GM12878 (cell line): ENCODE data around the gene TMEM184C. TPM values are rescaled to one million over a fixed set of nuclear protein-coding genes. Genes with fewer than 3 reads are reported as not detected.

ENCODE experiments used
- ATAC-seq: fragments of 200-7000 bp; cut with Tn5 transposase; 3 replicates; pipeline ENCODE4 v1.9.1; 2020; ENCODE audit warnings: mild to moderate bottlenecking, moderate library complexity
- BruUV-seq: library from RNA; stranded (reverse); fragments of 400-500 nt; replicated peaks from 2 replicates; lab custom pipeline; 2021; lab: Mats Ljungman, UMichigan
- CTCF ChIA-PET: fragments of 300-600 bp; sonication (Branson Sonifier 250); formaldehyde crosslinking; extraction: SDS; loops from one replicate; lab custom pipeline; 2021; ENCODE audit warnings: inconsistent platforms; lab: Yijun Ruan, JAX
- POLR2A ChIA-PET: fragments of 350-600 bp; formaldehyde crosslinking; extraction: SDS; loops from one replicate; lab custom pipeline; 2021; ENCODE audit warnings: inconsistent platforms; lab: Charles Lee
- RAD21 ChIA-PET: fragments of 300-600 bp; sonication (Branson Sonifier 250); formaldehyde crosslinking; loops from one replicate; lab custom pipeline; 2023; ENCODE audit warnings: antibody characterized with exemption; ENCODE audit not compliant: unreplicated experiment; lab: Charles Lee
- SMC1A ChIA-PET: fragments of 300-600 bp; sonication (Branson Sonifier 250); formaldehyde crosslinking; loops from one replicate; lab custom pipeline; 2023; ENCODE audit not compliant: unreplicated experiment, uncharacterized antibody; lab: Charles Lee
- DNase-seq: peaks from one replicate; pipeline ENCODE4 v3.0.0-alpha.2; 2011; ENCODE audit warnings: low read depth, low spot score
- FAIRE-seq: peaks from 3 replicates; lab custom pipeline; 2011; peaks lifted over from hg19 to GRCh38; lab: Jason Lieb, UNC
- H2AFZ ChIP-seq: 2 replicates; pipeline ENCODE4 v1.6.0; 2011; ENCODE audit warnings: low read depth, low read length, control low read depth; ENCODE audit not compliant: control insufficient read depth
- H3K27ac ChIP-seq: 2 replicates; pipeline ENCODE4 v1.5.1; 2011; ENCODE audit warnings: control low read depth; ENCODE audit not compliant: control insufficient read depth, insufficient read depth
- H3K27me3 ChIP-seq, 2 experiments: replicated peaks in 1 of 2; 2 replicates each; pipeline versions ENCODE4 v1.6.0 to v1.6.1; 2011; ENCODE audit warnings: low read length in 1 of 2; ENCODE audit not compliant: control insufficient read depth in 2 of 2, insufficient read depth in 2 of 2
- H3K36me3 ChIP-seq, 2 experiments: 2 replicates each; pipeline ENCODE4 v1.5.1; 2011; ENCODE audit warnings: low read length in 1 of 2; ENCODE audit not compliant: control insufficient read depth in 2 of 2, insufficient read depth in 2 of 2
- H3K4me1 ChIP-seq: 2 replicates; pipeline ENCODE4 v1.6.1; 2011; ENCODE audit warnings: mild to moderate bottlenecking, low read length, moderate library complexity, mixed read lengths; ENCODE audit not compliant: control insufficient read depth, insufficient read depth
- H3K4me2 ChIP-seq: 2 replicates; pipeline ENCODE4 v1.6.0; 2011; ENCODE audit warnings: control low read depth; ENCODE audit not compliant: control insufficient read depth, insufficient read depth
- H3K4me3 ChIP-seq: fragments of 200-600 bp; sonication (generic); 2 replicates; pipeline ENCODE4 v1.5.1; 2016
- H3K79me2 ChIP-seq: 2 replicates; pipeline ENCODE4 v1.6.0; 2011; ENCODE audit warnings: low read length; ENCODE audit not compliant: control insufficient read depth, insufficient read depth
- H3K9ac ChIP-seq: 2 replicates; pipeline ENCODE4 v1.8.0; 2011; ENCODE audit warnings: low read length, control low read depth, mixed read lengths; ENCODE audit not compliant: control insufficient read depth, insufficient read depth
- H3K9me3 ChIP-seq: replicated peaks from 3 replicates; pipeline ENCODE4 v1.5.1; 2011; ENCODE audit warnings: mild to moderate bottlenecking, low read length; ENCODE audit not compliant: control insufficient read depth, insufficient read depth
- H4K20me1 ChIP-seq: 2 replicates; pipeline ENCODE4 v1.6.0; 2011; ENCODE audit not compliant: control insufficient read depth, insufficient read depth
- CBFB ChIP-seq: IDR thresholded peaks from 2 replicates; pipeline ENCODE4 v1.6.1; 2016; ENCODE audit warnings: antibody characterized with exemption, low read depth
- CEBPB ChIP-seq, 2 experiments: fragments of 150-350 bp in 1 of 2; IDR thresholded peaks; 2 replicates each; pipeline ENCODE4 v1.6.1; 2012 to 2014; ENCODE audit warnings: low read depth in 2 of 2, low read length in 2 of 2, borderline replicate concordance in 1 of 2, inconsistent platforms in 1 of 2
- EZH2 ChIP-seq: IDR thresholded peaks from 2 replicates; pipeline ENCODE4 v1.6.1; 2012; ENCODE audit warnings: low read depth, mild to moderate bottlenecking, control low read depth, inconsistent platforms, low read length, borderline replicate concordance; ENCODE audit not compliant: control insufficient read depth
- MEF2A ChIP-seq: IDR thresholded peaks from 2 replicates; pipeline ENCODE4 v1.6.1; 2011; ENCODE audit warnings: low read depth, mild to moderate bottlenecking, low read length, moderate library complexity; ENCODE audit not compliant: insufficient read depth
- MYB ChIP-seq: fragments of 150-350 bp; IDR thresholded peaks from 2 replicates; pipeline ENCODE4 v1.6.1; 2014; ENCODE audit warnings: mild to moderate bottlenecking, low read depth, low read length, borderline replicate concordance
- POLR2AphosphoS2 ChIP-seq: IDR thresholded peaks from 2 replicates; pipeline ENCODE4 v1.6.1; 2011; ENCODE audit warnings: low read depth, mild to moderate bottlenecking, low read length, improper control_type of control experiment, moderate library complexity
- TBL1XR1 ChIP-seq: IDR thresholded peaks from 2 replicates; pipeline ENCODE4 v1.6.1; 2012; ENCODE audit warnings: low read depth, low read length, improper control_type of control experiment
- ZNF592 ChIP-seq: fragments of 450-650 bp; IDR thresholded peaks from 2 replicates; pipeline ENCODE4 v1.6.1; 2017; ENCODE audit warnings: mild to moderate bottlenecking, moderate library complexity
- WGBS: methylation state at CpG from one replicate; pipeline ENCODE4 v1.1.6; 2016; ENCODE audit warnings: low lambda C conversion rate; ENCODE audit not compliant: insufficient replicate concordance, insufficient coverage; ENCODE audit errors: missing lambda C conversion rate; 5-methylcytosine and 5-hydroxymethylcytosine counted together
- in situ Hi-C: fragments of 300-500 bp; cut with MboI; formaldehyde crosslinking; loops from 9 replicates; pipeline ENCODE4 v1.14.3; 2018; ENCODE audit warnings: mixed read lengths
- intact Hi-C: fragments of 100-400 bp; cut with micrococcal nuclease; formaldehyde crosslinking; loops from one replicate; pipeline ENCODE4 v1.14.2; 2022; ENCODE audit not compliant: unreplicated experiment
- polyA plus RNA-seq, 11 experiments: library from polyadenylated mRNA; depleted of rRNA in 4 of 11; unstranded in 6 of 11; stranded (reverse) in 5 of 11; fragments of >200 nt; fragmentation: Nextera tagmentation in 4 of 11; fragmentation: Illumina TruSeq in 1 of 11; extraction: Ambion mirVana in 4 of 11; extraction: Trizol in 1 of 11; gene quantifications; 1 replicate in 1 of 11; 2 replicates in 10 of 11; pipeline versions ENCODE4 v1.2.1 to v1.2.3, GENCODE V29; 2011 to 2016; ENCODE audit warnings: inconsistent platforms in 2 of 11, missing spikeins in 2 of 11, low read depth in 1 of 11
- total RNA-seq, 4 experiments: library from RNA; depleted of rRNA in 3 of 4; stranded (reverse); fragments of >200 nt in 3 of 4; fragmentation: Illumina TruSeq in 1 of 4; extraction: Trizol in 1 of 4; gene quantifications; 2 replicates each; pipeline versions ENCODE4 v1.2.1 to v1.2.3, GENCODE V29; 2013 to 2021

The TMEM184C gene
- total and polyA plus RNA-seq, 10 of the 15 experiments (the other 5 are each of a cell fraction or from before 2014, with no cell fraction given), result 3.4 to 22.6 (median 18.2) TPM

GRCh38 chr4:147639388-147639787 is 22.2 kb downstream of the TMEM184C start:
- Histone ChIP-seq H2AFZ (no peak overlapping the region), H3K79me2 (no peaks in the 10 kb centered on the region), H4K20me1 (no peaks in the 10 kb centered on the region), H3K9me3 (no peaks in the 10 kb centered on the region), H3K9ac (no peak overlapping the region), H3K4me2 (no peak overlapping the region), H3K4me1 (peaks cover 5% of the 10 kb centered on the region; the same call in 1 of the 2 replicates), H3K4me3 (no peak overlapping the region), H3K27me3 (no peaks in the 10 kb centered on the region), H3K36me3 (peaks cover 1 to 3% of the 10 kb centered on the region in 2 experiments; a peak in 2 of 4 replicates), H3K27ac (no peak overlapping the region)
- BruUV-seq, result no TSS peak
- SMC1A ChIA-PET, result no interaction called here
- in situ Hi-C loops, result no loop called here
- ATAC-seq (no peak), DNase-seq (no peak), FAIRE-seq (no peak)
- CTCF ChIA-PET, result interaction anchor here (1.4 to 2.3 kb wide), 3 partner anchors 10 to 228 kb away, joined by 3 to 10 read pairs (median 5); no protein-coding TSS in a partner anchor
- TF ChIP-seq CBFB (0 out of 2 replicates have a peak, but pooled peaks have one; percentile 2), CEBPB (IDR thresholded peaks at IDR 0.05; ENCODE audit: borderline replicate concordance in 1 of 2, low read depth in 2 of 2, low read length in 2 of 2) (no peak), POLR2AphosphoS2 (no peak)
- RAD21 ChIA-PET, result interaction anchor here (1.6 kb wide), 1 partner anchor 227 kb away, joined by 10 read pairs; no protein-coding TSS in a partner anchor
- intact Hi-C loops, result no loop called here
- POLR2A ChIA-PET, result no interaction called here

- Histone ChIP-seq H4K20me1 (no peaks in the 10 kb centered on the region), H3K27me3 (no peaks in the 10 kb centered on the region), H3K27ac (no peak overlapping the region), H3K4me3 (no peak overlapping the region), H2AFZ (no peak overlapping the region), H3K9ac (no peak overlapping the region), H3K4me2 (no peak overlapping the region), H3K79me2 (no peaks in the 10 kb centered on the region), H3K36me3 (peaks cover 1 to 3% of the 10 kb centered on the region in 2 experiments; a peak in 2 of 4 replicates), H3K4me1 (peaks cover 5% of the 10 kb centered on the region; the same call in 1 of the 2 replicates), H3K9me3 (no peaks in the 10 kb centered on the region)
- WGBS, result 83% methylated on average over 1 of the region's 1 CpG
- CTCF ChIA-PET, result interaction anchor here (0.6 to 1.8 kb wide), 5 partner anchors 23 to 543 kb away, joined by 3 to 9 read pairs (median 3); partner anchors contain the start of gene TMEM184C
- no peak for FAIRE-seq
- SMC1A ChIA-PET, result interaction anchor here (0.7 to 1.1 kb wide), 4 partner anchors 10 to 237 kb away, joined by 3 to 4 read pairs (median 3); no protein-coding TSS in a partner anchor
- DNase-seq, result no peak
- RAD21 ChIA-PET, result interaction anchor here (1.6 kb wide), 1 partner anchor 226 kb away, joined by 4 read pairs; no protein-coding TSS in a partner anchor
- POLR2A ChIA-PET, result interaction anchor here (1.0 to 1.7 kb wide), 2 partner anchors 23 to 43 kb away, joined by 4 read pairs; partner anchors contain the start of genes PRMT9 and TMEM184C
- intact Hi-C loops (loop anchor here (5.0 kb wide), 1 partner anchor 37 kb away; no protein-coding TSS in a partner anchor), in situ Hi-C loops (no loop called here)
- no TSS peak for BruUV-seq
- ATAC-seq, result no peak
- TF ChIP-seq MYB (no peak), TBL1XR1 (no peak), EZH2 (no peak), MEF2A (no peak), ZNF592 (no peak)
Observed at GRCh38 chr4:147640331-147640730, 23.1 kb downstream of the TMEM184C start.
